SJSA1 (cell line): Measurements from ENCODE around the gene LACRT. TPM values are rescaled to one million over a fixed set of nuclear protein-coding genes. Genes with fewer than 3 reads are reported as not detected.
"Not testable (repeated sequence)": the region's sequence is repeated elsewhere in the genome, so short reads cannot be mapped to it uniquely, and the experiment has no call there.

Experiments
- DNase-seq, 2 experiments: peaks; one replicate each; pipeline ENCODE4 v3.0.0-alpha.2; 2015 to 2020; ENCODE audit warnings: low spot score in 2 of 2, low read depth in 1 of 2
- H3K27ac ChIP-seq: fragments of 250-450 bp; sonication (Bioruptor Pico); 2 replicates; pipeline ENCODE4 v1.5.1; 2020; ENCODE audit warnings: mild to moderate bottlenecking, moderate library complexity
- H3K27me3 ChIP-seq: fragments of 250-450 bp; sonication (Bioruptor Pico); replicated peaks from 2 replicates; pipeline ENCODE4 v1.5.1; 2020; ENCODE audit warnings: mild to moderate bottlenecking, moderate library complexity
- H3K36me3 ChIP-seq: fragments of 250-450 bp; sonication (Bioruptor Pico); 2 replicates; pipeline ENCODE4 v1.5.1; 2020; ENCODE audit warnings: mild to moderate bottlenecking
- H3K4me1 ChIP-seq: fragments of 250-450 bp; sonication (Bioruptor Pico); replicated peaks from 2 replicates; pipeline ENCODE4 v1.6.1; 2021; ENCODE audit warnings: mild to moderate bottlenecking
- H3K4me3 ChIP-seq: fragments of 250-450 bp; sonication (Bioruptor Pico); 2 replicates; pipeline ENCODE4 v1.5.1; 2020; ENCODE audit warnings: mild to moderate bottlenecking
- H3K9me3 ChIP-seq: fragments of 250-450 bp; sonication (Bioruptor Pico); replicated peaks from 2 replicates; pipeline ENCODE4 v1.5.1; 2020; ENCODE audit warnings: mild to moderate bottlenecking
- total RNA-seq: library from RNA; depleted of rRNA; stranded (reverse); fragments of >200 nt; shearing (Covaris generic); gene quantifications from 2 replicates; pipeline ENCODE4 v1.2.3, GENCODE V29; 2014

The LACRT gene
- total RNA-seq, 1 experiment from 2014 or later: not detected

- DNase-seq: no peak
- Histone ChIP-seq H3K4me1 (peaks cover 7% of the 10 kb centered on the region; the same call in 1 of the 2 replicates), H3K27ac (no peak overlapping the region), H3K4me3 (no peak overlapping the region), H3K27me3 (peaks cover 5% of the 10 kb centered on the region; the same call in 1 of the 2 replicates), H3K36me3 (no peaks in the 10 kb centered on the region), H3K9me3 (no peaks in the 10 kb centered on the region)
Measured at GRCh38 chr12:54657105-54657607, 22.5 kb upstream of the LACRT start.

GRCh38 chr12:54654926-54655325 is 20.2 kb upstream of the LACRT start:
- Histone ChIP-seq H3K27me3 (peaks cover 8% of the 10 kb centered on the region; the same call in 1 of the 2 replicates), H3K36me3 (no peaks in the 10 kb centered on the region), H3K27ac (no peak overlapping the region), H3K4me3 (no peak overlapping the region), H3K4me1 (peaks cover 7% of the 10 kb centered on the region; the same call in 1 of the 2 replicates), H3K9me3 (no peaks in the 10 kb centered on the region)
- no peak for DNase-seq

GRCh38 chr12:54653025-54653424 is 18.3 kb upstream of the LACRT start:
- no peak for DNase-seq
- H3K4me3 ChIP-seq: no peak overlapping the region
- H3K36me3 ChIP-seq: no peaks in the 10 kb centered on the region
- H3K4me1 ChIP-seq: peaks cover 7% of the 10 kb centered on the region; the same call in 1 of the 2 replicates
- no peak overlapping the region for H3K27ac ChIP-seq
- no peaks in the 10 kb centered on the region for H3K9me3 ChIP-seq
- peaks cover 8% of the 10 kb centered on the region; the same call in 1 of the 2 replicates for H3K27me3 ChIP-seq

GRCh38 chr12:54650889-54651288 is 16.2 kb upstream of the LACRT start:
- H3K36me3 ChIP-seq: no peaks in the 10 kb centered on the region

GRCh38 chr12:54650409-54650808 is 15.7 kb upstream of the LACRT start:
- no peaks in the 10 kb centered on the region for H3K9me3 ChIP-seq
- H3K4me3 ChIP-seq: no peak overlapping the region
- H3K27ac ChIP-seq: no peak overlapping the region
- H3K36me3 ChIP-seq: no peaks in the 10 kb centered on the region
- H3K27me3 ChIP-seq: peaks cover 4% of the 10 kb centered on the region; the same call in 1 of the 2 replicates
- H3K4me1 ChIP-seq: no peaks in the 10 kb centered on the region
- DNase-seq: no peak

More at GRCh38 chr12:54650889-54651288, 16.2 kb upstream of the LACRT start:
- Histone ChIP-seq H3K9me3 (no peaks in the 10 kb centered on the region), H3K4me3 (no peak overlapping the region), H3K4me1 (no peaks in the 10 kb centered on the region), H3K27me3 (peaks cover 2% of the 10 kb centered on the region), H3K27ac (no peak overlapping the region)
- no peak for DNase-seq

GRCh38 chr12:54649825-54650224 is 15.1 kb upstream of the LACRT start:
- Histone ChIP-seq H3K4me3 (no peak overlapping the region), H3K36me3 (no peaks in the 10 kb centered on the region), H3K27ac (no peak overlapping the region), H3K9me3 (no peaks in the 10 kb centered on the region), H3K27me3 (peaks cover 4% of the 10 kb centered on the region; the same call in 1 of the 2 replicates), H3K4me1 (no peaks in the 10 kb centered on the region)
- no peak for DNase-seq

GRCh38 chr12:54648265-54648664 is 13.6 kb upstream of the LACRT start, which contains the start of gene DCD:
DCD (minus strand) TSS chr12:54648365; CDS start chr12:54648303, 62 bp downstream.
- no peak within 1 kb of the TSS for H3K4me3 ChIP-seq
- no peaks in the 10 kb centered on the region for H3K9me3 ChIP-seq
- no peak for DNase-seq
- no peaks in the 10 kb centered on the region for H3K4me1 ChIP-seq
- H3K27me3 ChIP-seq: peaks cover 4% of the 10 kb centered on the region; the same call in 1 of the 2 replicates
- H3K36me3 ChIP-seq: no peaks in the 10 kb centered on the region
- no peak within 1 kb of the TSS for H3K27ac ChIP-seq

- no peaks in the 10 kb centered on the region for H3K9me3 ChIP-seq
- no peak overlapping the region for H3K4me3 ChIP-seq
- no peak for DNase-seq
- no peaks in the 10 kb centered on the region for H3K4me1 ChIP-seq
- H3K27ac ChIP-seq: no peak overlapping the region
- peaks cover 4% of the 10 kb centered on the region; the same call in 1 of the 2 replicates for H3K27me3 ChIP-seq
- H3K36me3 ChIP-seq: no peaks in the 10 kb centered on the region
Measured at GRCh38 chr12:54641554-54641953, 6.9 kb upstream of the LACRT start.

- H3K36me3 ChIP-seq: no peaks in the 10 kb centered on the region
- peaks cover 4% of the 10 kb centered on the region; the same call in 1 of the 2 replicates for H3K27me3 ChIP-seq
- no peaks in the 10 kb centered on the region for H3K9me3 ChIP-seq
- no peaks in the 10 kb centered on the region for H3K4me1 ChIP-seq
- H3K27ac ChIP-seq: no peak overlapping the region
- H3K4me3 ChIP-seq: no peak overlapping the region
- DNase-seq: no peak
Measured at GRCh38 chr12:54641089-54641488, 6.4 kb upstream of the LACRT start.

- H3K4me1 ChIP-seq, H3K9me3 ChIP-seq, H3K36me3 ChIP-seq, H3K27me3 ChIP-seq, DNase-seq, H3K4me3 ChIP-seq, H3K27ac ChIP-seq: not testable (repeated sequence)
Measured at GRCh38 chr12:54639112-54639511, 4.4 kb upstream of the LACRT start.

GRCh38 chr12:54631988-54632728 is 2.5 kb downstream of the LACRT start:
- no peak for DNase-seq
- Histone ChIP-seq H3K4me3 (no peak overlapping the region), H3K9me3 (no peaks in the 10 kb centered on the region), H3K36me3 (no peaks in the 10 kb centered on the region), H3K27me3 (0 out of 2 replicates have a peak, but pooled peaks cover 3% of the 10 kb centered on the region), H3K27ac (no peak overlapping the region), H3K4me1 (no peaks in the 10 kb centered on the region)

- DNase-seq: no peak
- Histone ChIP-seq H3K9me3 (no peaks in the 10 kb centered on the region), H3K4me1 (no peaks in the 10 kb centered on the region), H3K36me3 (no peaks in the 10 kb centered on the region), H3K27ac (no peak overlapping the region), H3K27me3 (0 out of 2 replicates have a peak, but pooled peaks cover 3% of the 10 kb centered on the region), H3K4me3 (no peak overlapping the region)
Measured at GRCh38 chr12:54631551-54631950, 3.1 kb downstream of the LACRT start.

- Histone ChIP-seq H3K4me3 (no peak overlapping the region), H3K27me3 (0 out of 2 replicates have a peak, but pooled peaks cover 3% of the 10 kb centered on the region)
- no peak for DNase-seq
Measured at GRCh38 chr12:54629925-54630324, 4.8 kb downstream of the LACRT start.

GRCh38 chr12:54628186-54628846 is 6.4 kb downstream of the LACRT start:
- H3K27ac ChIP-seq: no peak overlapping the region
- DNase-seq: no peak
- H3K36me3 ChIP-seq: no peaks in the 10 kb centered on the region
- H3K4me3 ChIP-seq: no peak overlapping the region
- H3K4me1 ChIP-seq: no peaks in the 10 kb centered on the region
- no peaks in the 10 kb centered on the region for H3K9me3 ChIP-seq
- peaks cover 2% of the 10 kb centered on the region; the same call in 1 of the 2 replicates for H3K27me3 ChIP-seq

More at GRCh38 chr12:54629925-54630324, 4.8 kb downstream of the LACRT start:
- Histone ChIP-seq H3K4me1 (no peaks in the 10 kb centered on the region), H3K9me3 (no peaks in the 10 kb centered on the region), H3K36me3 (no peaks in the 10 kb centered on the region), H3K27ac (no peak overlapping the region)
